ENCODE data around the gene TSPAN9. TPM values are rescaled to one million over a fixed set of nuclear protein-coding genes. Genes with fewer than 3 reads are reported as not detected.
A peak's percentile ranks its signal among the peaks of the same experiment; 100 is the strongest.

The TSPAN9 gene
- total RNA-seq, 2 donors from 2014 or later, result 14.0 to 18.5 TPM

DNA sequence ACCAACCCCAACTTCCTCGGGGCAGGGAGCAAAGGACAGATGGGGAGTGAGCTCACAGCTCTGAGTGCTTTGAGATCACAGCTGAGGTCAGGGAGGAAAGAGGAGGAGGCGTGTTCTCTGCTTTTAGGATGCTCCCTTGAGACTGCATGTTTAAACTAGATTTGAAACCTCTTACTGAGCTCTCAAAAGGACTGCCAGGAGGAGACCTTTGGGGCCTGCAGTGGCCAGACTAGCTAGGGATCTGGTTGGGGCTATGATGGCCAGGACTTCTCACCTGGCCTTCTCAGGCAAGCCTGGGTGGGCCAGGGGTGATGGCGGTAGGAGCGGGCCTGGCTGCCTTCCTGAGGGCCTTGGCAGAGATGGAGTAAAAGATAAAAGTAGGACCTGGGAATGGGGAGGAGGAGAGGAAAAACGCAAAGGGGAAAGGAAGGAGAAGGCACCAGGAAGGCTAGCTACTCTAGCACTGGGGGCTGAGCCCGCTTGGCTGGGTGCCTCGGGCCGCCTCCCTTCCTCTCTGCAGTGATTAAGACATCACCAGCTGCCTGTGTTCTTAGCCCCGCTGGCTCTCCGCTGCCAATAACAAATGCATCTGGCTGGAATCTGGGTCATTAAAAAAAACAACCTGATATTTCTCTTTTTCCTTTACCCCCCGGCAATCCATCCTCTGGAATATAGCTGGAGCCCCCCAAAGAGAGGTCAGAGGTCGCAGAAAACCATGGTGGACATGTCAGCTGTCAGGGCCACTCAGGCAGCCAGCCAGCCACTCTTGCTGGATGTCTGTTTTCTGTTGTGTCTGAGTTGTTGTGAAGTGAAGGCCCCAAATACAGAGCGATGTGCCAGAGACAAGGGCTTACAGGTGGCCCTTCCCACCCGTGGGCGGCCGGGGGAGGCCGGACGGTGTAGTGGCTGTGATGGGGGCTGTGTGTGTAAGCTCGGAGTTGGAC is 141.3 kb downstream of the TSPAN9 start:
- H3K9me3 ChIP-seq, result no peaks in the 10 kb centered on the region
- H3K4me1 ChIP-seq, result peaks cover 12% of the 10 kb centered on the region
- H3K4me3 ChIP-seq, result no peak overlapping the region
- peak overlapping the region in 2 of 4 donors; percentile 37 to 50 for H3K27ac ChIP-seq
- intact Hi-C loops (cut with DNase I), result no loop called here
- no peaks in the 10 kb centered on the region for H3K36me3 ChIP-seq (replicated peaks in 1 of 2; ENCODE audit: insufficient read depth in 1 of 2, low read depth in 2 of 2)
- peak; percentile 44 to 72 (median 70) for DNase-seq
- peak; percentile 62 for ATAC-seq
- WGBS, 2 donors, result 61 to 62% methylated on average over 19 of the region's 19 CpGs
- H3K27me3 ChIP-seq, result no peaks in the 10 kb centered on the region
- TF ChIP-seq CTCF (IDR thresholded peaks at IDR 0.05) (no peak), POLR2A (IDR thresholded peaks at IDR 0.05) (no peak)

DNA sequence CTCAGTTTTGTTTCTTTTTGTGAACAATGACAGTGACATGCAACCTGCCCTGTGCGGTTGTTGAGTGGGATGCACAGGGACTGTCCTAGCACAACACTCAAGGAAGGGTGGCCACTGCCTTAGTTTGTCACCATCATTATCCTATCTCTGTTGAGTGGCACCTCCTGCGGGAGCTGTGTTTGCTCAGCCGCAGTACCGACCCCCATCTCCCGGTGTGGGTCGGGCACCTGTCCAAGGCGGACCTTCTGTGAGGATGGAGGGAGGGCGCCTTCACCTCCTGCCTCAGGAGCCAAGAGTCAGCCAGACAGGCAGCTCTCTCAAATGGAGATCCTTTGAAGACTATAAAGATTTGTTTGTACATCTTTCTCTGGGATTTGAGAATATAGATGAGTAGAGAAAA is 142.1 kb downstream of the TSPAN9 start:
- intact Hi-C loops (cut with DNase I), result no loop called here
- ATAC-seq (no peak), DNase-seq (no peak)
- 70 to 82% methylated on average over 6 to 8 of the region's 8 CpGs for WGBS, 2 donors
- Histone ChIP-seq H3K4me3 (no peak overlapping the region), H3K27me3 (no peaks in the 10 kb centered on the region), H3K36me3 (replicated peaks in 1 of 2; ENCODE audit: insufficient read depth in 1 of 2, low read depth in 2 of 2) (no peaks in the 10 kb centered on the region), H3K4me1 (peaks cover 12% of the 10 kb centered on the region), H3K9me3 (no peaks in the 10 kb centered on the region), H3K27ac (peak overlapping the region in 2 of 4 donors; percentile 37 to 50)
- no peak for TF ChIP-seq CTCF (IDR thresholded peaks at IDR 0.05)
- TF ChIP-seq POLR2A (IDR thresholded peaks at IDR 0.05), result no peak

- TF ChIP-seq CTCF (IDR thresholded peaks at IDR 0.05) (no peak), POLR2A (IDR thresholded peaks at IDR 0.05) (no peak)
- no peak overlapping the region for H3K4me3 ChIP-seq
- DNase-seq (no peak), ATAC-seq (no peak)
- WGBS, 2 donors, result 85 to 94% methylated on average over 5 to 21 of the region's 21 CpGs
- H3K4me1 ChIP-seq, result peaks cover 12% of the 10 kb centered on the region
- no peaks in the 10 kb centered on the region for H3K36me3 ChIP-seq (replicated peaks in 1 of 2; ENCODE audit: insufficient read depth in 1 of 2, low read depth in 2 of 2)
- no peaks in the 10 kb centered on the region for H3K27me3 ChIP-seq
- intact Hi-C loops (cut with DNase I), result no loop called here
- no peaks in the 10 kb centered on the region for H3K9me3 ChIP-seq
- H3K27ac ChIP-seq, result no peak overlapping the region
These were observed 143.5 kb downstream of the TSPAN9 start for GRCh38 chr12:3220382-3221321.

GRCh38 chr12:3222306-3222705 is 145.1 kb downstream of the TSPAN9 start:
- no peak for DNase-seq
- peaks cover 12% of the 10 kb centered on the region for H3K4me1 ChIP-seq
- H3K27ac ChIP-seq, result no peak overlapping the region
- H3K27me3 ChIP-seq, result no peaks in the 10 kb centered on the region
- H3K9me3 ChIP-seq, result no peaks in the 10 kb centered on the region
- no peak for ATAC-seq
- H3K4me3 ChIP-seq, result no peak overlapping the region
- intact Hi-C loops (cut with DNase I), result no loop called here
- 88 to 90% methylated on average over 4 to 6 of the region's 6 CpGs for WGBS, 2 donors
- TF ChIP-seq CTCF (IDR thresholded peaks at IDR 0.05), result no peak
- no peak for TF ChIP-seq POLR2A (IDR thresholded peaks at IDR 0.05)
- no peaks in the 10 kb centered on the region for H3K36me3 ChIP-seq (replicated peaks in 1 of 2; ENCODE audit: insufficient read depth in 1 of 2, low read depth in 2 of 2)

Measured in body of pancreas (tissue), 4 donors.